NCI-H82 (cell line): ENCODE results near the gene YDJC.
"Not testable (repeated sequence)": the region's sequence is repeated elsewhere in the genome, so short reads cannot be mapped to it uniquely, and the experiment has no call there.

ENCODE experiments used
- DNase-seq: peaks from one replicate; lab custom pipeline; 2025; lab: John Stamatoyannopoulos, UW

Gene YDJC

DNA sequence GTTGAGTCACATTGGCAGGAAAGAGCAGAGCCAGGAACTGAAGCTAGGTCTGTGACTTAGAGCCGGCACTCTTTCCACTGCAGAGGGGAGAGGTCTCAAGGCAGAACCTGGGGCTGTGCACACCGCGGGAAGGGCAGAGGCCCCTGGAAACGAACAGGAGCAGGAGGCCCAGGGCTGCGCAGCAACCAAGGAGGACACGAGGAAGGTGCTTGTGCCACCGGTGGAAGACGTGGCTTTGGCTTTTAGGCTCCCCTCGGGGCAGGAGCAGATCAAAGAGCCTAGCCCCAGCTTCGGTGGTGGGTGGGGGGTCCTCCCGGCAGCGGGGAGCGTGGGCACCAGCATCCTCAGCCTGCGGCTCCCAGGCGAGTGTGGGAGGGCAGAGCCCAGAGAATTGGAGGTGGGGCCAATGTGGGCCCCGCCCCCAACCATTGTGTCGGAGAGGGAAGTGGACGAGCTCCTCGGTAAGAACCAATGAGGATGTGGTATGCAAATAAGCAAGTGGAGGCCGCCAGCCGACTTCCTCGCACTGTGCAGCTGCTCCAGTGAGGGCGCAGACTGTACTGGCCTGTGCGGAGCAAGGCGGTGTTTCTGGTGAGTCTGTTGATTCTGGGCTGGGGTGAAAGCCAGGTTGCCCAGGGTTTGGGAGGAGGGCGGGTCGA, 2.5 kb upstream of the YDJC start, which contains the start of gene CCDC116:
Gene CCDC116, plus strand, starts transcription at position 524 of the 659 bp plus-strand sequence. CDS start 422 bp downstream, outside the sequence.
- DNase-seq: peak; percentile 64

GRCh38 chr22:21631025-21631424, 1.2 kb upstream of the YDJC start:
- DNase-seq: no peak

DNA sequence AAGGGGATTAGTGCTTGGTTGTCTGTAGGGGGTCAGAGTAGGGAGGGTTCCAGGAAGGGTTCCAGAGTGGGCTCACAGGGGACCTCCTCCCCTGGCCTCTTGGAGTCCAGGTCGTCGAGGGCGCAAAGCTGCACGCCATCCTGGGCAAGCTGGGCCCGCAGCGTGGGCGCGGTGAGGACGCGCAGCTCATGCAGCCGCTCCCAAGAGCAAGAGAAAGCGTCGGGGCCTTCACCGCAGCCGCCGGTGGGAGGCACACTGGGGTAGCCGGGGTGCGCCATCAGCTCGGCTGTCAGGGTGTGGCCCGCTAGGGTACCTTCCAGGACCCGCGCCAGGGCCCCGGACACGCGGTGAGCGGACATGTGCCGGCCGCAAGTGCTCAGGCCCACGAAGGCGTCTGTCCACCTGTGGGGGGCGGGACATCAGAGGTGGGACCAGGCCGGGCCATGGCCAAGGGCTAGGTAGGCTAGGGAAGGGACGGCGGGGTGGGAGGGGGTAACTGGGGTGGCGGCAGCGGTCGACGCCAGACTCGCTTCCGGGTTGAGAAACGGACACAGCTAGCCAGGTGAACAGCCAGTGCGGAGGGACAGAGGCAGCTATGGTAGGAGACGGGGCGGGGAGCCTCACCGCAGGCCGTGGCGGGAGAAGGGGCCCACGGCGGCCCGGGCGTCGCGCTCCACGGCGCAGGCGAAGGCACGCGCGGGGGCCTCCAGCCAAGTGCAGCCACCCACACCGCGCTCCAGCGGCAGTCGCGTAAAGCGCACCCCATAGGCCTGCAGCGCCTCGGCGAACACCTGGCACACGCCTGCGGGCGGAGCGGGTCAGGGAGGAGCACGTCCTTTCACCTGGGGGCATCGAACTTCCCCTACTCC, 1.2 kb downstream of the YDJC start:
- peak; percentile 51 for DNase-seq

GRCh38 chr22:21626735-21627469, 2.9 kb downstream of the YDJC start:
- peak; percentile 38 for DNase-seq

DNA sequence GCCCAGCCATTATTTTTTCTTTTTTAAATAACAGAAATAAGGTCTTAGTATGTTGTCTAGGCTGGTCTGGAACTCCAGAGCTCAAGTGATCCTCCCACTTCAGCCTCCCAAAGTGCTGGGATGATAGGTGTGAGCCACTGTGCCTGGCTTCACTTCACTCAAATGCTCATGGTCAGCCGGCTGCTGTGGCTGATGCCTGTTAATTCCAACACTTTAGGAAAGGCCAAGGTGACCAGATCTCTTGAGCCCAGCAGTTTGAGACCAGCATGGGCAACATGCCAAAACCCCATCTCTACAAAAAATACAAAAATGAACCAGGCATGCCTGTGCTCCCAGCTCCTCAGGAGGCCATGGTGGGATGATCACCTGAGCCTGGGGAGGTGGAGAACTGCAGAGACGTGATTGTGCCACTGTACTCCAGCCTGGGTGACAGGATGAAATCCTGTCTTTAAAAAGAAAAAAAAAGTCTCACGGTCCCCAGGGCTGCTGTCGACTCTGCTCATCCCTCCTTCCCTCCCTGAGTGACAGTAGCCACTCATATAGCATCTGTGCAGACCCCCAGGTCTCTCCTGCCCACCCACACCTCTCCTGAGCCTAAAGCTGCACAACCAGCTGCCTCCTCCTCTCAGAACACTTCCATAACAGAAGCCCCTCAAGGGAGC, 3.6 kb downstream of the YDJC start:
- DNase-seq: peak; percentile 25

DNA sequence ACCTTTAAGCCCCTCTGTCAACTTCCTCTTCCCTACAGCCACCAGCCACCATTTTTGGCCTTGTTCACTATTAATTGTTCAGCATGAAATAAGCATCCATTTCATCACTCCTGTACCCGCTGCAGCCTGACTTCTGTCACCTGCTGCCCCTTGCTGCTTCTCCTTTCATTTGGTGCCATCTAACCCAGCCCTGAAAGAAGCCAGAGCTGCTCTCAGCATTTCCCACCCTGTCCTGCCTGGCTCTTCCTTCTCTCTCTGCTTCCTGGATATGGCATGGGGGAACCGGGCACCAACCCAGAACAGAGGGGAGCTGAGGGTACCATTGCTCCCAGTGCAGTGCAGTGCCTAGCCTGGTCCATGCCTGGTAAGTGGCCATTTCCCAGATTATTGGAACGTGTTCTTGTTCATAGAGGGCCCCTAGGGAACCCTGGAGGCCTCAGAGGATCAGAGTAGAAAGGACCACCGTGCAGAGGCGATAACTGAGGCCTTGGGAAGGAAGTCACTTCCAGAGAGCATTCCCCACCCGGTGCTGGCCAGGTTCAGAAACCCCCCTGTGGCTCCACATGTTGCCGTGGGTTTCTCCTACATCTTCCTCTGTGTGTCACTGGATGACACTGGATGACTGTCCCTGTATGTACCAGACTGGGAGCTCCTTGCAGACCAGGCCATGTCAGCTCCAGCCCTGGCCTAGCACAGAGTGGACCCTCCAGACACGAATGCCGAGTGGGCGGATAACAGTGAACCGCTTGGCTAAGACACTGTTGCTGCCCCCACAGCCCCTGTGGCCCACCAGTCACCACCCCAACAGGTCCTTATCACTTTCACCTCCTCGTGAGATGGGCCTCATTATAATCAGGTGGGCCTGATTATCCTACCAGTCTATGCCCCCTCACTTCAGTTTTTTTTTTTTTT, 4.7 kb downstream of the YDJC start:
- DNase-seq: peak; percentile 14

- DNase-seq: peak; percentile 59
These were observed 5.5 kb downstream of the YDJC start for GRCh38 chr22:21624120-21624879.

DNA sequence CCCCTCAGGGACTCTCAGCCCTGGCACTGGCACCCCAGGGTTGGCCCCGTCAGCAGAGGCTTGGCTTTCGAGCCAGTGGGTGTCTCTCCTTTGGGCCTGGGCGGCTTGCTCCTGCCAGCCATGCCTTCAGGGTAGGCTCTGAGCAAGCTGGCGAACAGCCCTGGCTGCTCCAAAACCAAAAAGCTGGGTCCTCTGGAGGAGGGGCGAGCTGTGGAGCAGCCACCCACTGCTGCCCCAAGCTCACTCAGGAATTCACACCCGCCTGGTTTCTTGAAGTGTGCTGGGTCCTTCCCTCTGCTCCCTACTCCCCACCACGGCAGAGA, 6.2 kb downstream of the YDJC start:
- no peak for DNase-seq

DNA sequence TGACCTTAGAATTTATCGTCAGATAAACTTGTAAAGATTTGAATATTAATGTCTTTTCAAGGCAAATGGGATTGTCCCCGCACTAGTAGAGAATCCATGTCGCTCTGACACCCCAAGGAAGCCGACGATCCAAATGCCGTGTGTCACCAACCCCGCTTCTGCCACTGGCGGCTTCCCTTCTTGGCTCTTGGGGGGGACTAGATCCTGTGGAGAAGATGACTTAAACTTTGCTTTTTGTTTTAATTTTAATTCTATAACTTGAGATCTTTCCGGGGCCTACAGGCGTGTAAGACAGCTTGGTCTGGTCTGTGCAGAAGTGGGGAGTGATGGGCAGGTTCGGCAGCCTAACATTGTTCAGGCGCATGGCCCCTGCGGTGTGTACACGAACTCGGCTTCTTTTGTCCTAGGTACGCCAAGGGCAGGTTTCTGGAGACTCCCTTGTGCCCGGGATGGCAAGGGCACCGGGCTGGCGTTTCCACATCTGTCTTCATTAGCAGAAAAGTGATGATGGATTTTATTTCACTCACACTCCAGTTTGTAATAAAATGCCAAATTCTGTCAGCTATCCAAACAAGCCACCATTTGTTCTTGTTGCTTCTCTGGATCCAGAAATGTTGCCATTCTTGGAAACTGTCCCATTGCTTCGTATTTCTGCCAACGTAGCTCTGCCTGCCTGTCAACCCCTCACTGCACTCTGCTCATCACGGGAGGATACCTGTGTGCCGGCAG, 6.7 kb downstream of the YDJC start:
- DNase-seq: no peak

- DNase-seq: no peak
These were observed 7.6 kb downstream of the YDJC start for GRCh38 chr22:21622011-21622918.

DNA sequence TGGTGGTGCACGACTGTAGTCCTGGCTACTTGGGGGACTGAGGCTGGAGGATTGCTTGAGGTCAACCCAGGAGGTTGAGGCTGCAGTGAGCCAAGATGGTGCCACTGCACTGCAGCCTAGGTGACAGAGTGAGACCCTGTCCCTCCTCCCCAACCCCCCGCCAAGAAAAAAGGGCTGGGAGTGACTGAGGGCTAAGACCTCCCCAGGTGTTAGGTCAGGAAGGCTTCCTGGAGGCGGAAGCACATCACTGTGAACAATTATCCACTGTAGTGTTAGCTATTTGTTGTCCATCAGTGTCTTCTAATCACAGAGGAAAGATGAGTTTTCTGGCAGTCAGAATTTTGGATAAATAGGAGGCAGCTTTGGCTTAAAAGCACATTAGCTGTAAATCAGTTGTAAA, 8.8 kb downstream of the YDJC start:
- no peak for DNase-seq

DNA sequence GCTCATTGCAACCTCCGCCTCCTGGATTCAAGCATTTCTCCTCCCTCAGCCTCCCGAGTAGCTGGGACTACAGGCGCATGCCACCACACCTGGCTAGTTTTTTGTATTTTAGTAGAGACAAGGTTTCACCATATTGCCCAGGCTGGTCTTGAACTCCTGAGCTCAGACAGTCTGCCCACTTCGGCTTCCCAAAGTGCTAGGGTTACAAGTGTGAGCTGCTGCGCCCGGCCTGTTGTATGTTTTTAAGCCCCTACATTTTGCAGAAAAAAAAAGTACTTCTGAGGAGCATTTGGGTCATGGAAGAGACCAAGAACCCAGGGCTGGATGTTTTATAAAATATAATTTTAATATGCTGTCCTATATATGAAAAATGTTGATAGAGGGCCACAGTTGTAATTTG, 12.5 kb downstream of the YDJC start:
- not testable (repeated sequence) for DNase-seq

DNA sequence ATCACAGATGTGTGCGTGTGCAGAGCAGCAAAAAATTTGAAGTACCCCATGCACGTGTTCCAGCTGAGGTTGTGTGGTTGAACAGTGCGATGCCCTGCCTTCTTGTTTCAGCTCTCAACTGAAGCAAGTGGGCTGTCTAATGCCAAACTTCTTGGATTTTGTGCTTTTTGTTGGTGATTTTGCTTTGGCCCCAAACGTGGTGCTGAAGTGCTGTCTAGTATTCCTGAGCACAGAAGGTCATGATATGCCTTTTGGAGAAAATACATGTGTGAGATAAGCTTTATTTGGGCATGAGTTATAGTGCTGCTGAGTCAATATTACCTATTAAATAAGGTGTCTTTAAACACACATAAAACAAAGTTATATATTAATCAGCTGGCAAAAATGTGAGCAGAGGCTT, 14.1 kb downstream of the YDJC start:
- DNase-seq: no peak

GRCh38 chr22:21613553-21614233, 16.1 kb downstream of the YDJC start:
- DNase-seq: no peak

DNA sequence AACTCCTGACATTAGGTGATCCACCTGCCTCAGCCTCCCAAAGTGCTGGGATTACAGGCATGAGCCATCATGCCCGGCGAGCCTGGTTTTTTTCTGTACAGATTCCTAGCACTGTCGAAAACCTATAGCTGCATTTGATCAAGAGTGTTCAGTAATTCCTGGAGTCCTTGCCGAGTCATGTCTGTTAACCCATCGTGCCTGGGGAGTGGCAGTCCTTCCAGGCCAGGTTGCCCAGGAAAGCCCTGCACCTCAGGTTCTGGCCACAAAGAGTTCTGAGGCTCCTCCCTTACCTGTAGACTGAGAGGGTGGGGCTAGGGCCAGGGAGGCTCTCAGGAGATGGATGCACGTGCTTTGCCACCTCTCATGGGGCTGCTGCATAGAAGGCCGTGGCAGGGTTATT, 17.0 kb downstream of the YDJC start:
- no peak for DNase-seq

- DNase-seq: no peak
These were observed 18.4 kb downstream of the YDJC start for GRCh38 chr22:21611210-21611977.

DNA sequence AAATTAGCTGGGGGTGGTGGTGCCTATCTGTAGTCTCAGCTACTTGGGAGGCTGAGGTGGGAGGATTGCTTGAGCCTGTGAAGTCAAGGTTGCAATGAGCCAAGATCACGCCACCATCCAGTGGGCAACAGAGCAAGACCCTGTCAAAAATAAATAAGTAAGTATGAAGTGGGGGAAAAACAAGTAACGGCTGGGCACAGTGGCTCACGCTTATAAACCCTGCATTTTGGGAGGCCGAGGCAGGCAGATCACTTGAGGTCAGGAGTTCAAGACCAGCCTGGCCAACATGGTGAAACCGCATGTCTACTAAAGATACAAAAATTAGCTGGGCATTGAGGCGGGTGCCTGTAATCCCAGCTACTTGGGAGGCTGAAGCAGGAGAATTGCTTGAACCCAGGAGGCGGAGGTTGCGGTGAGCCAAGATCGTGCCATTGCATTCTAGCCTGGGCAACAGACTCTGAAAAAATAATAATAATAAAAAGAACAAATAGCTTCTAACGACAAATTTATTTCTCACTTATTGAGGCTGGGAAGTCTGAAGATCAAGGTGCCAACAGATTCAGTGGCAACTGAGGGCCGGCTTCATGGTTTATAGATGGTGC, 20.2 kb downstream of the YDJC start:
- not testable (repeated sequence) for DNase-seq
